Embryonic facial prominence (tissue), 1 donor: Measurements from ENCODE around the gene ZNF732.
"Not testable (repeated sequence)": the region's sequence is repeated elsewhere in the genome, so short reads cannot be mapped to it uniquely, and the experiment has no call there.

ENCODE experiments used
- DNase-seq: peaks from one replicate; pipeline ENCODE4 v3.0.0-alpha.2; 2016; ENCODE audit errors: extremely low spot score

ZNF732 gene

DNA sequence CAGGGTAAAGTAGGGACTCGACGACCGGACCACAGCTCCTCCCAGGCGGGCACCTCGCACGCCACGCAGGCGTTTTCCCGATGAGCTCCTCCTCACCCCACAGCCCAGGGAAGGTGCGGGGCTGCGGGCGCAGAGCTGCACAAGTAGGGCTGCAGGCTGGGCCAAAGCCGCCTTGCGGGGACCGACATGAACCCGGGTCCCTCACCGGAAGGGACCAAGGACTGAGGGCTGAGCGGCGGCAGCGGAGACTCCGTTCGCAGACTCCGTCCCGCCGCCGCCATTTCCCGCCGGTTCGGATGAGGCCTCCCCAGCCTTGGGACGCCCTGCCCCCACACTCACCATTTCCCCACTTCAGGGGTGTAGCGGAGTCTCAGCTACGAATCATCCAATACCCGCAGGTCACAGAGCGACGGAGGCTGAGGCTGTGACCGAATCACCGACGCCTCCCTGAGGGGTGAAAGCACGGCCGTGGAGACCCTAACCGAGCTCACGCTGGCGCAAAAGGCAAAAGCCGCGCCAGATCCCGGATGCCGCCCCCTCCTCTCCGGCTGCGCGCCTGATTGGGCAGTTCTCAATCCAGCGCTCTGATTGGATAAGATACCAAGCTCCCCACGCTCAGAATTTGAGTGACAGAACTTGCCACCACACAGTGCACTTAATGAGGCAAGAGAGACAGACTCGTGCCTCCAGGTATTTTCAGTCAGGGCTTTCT, at the start of gene ZNF732:
TSS of gene ZNF732 (minus strand) at position 506 of the 712 bp plus-strand sequence. CDS start at position 342, 164 bp downstream.
- DNase-seq = peak; percentile 47

DNA sequence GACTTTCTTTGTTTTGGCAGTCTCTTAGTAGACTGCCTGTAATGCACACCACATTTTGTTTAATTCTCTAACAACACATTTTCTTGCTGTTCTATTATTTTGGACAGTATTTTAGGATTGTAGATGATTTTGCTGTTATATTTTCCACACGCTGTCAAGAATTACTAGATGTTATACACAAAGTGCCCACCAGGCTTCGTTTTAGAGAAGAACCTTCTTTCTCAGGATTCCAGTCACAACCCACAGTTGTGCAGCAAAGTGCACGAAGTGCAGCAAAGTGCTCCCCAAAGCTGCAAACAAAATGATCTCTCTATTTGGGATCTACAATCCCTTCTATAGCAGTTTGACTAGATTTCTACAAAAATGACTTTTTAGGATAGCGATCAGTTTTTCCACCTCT, 34.7 kb upstream of the ZNF732 start:
- DNase-seq = no peak

DNA sequence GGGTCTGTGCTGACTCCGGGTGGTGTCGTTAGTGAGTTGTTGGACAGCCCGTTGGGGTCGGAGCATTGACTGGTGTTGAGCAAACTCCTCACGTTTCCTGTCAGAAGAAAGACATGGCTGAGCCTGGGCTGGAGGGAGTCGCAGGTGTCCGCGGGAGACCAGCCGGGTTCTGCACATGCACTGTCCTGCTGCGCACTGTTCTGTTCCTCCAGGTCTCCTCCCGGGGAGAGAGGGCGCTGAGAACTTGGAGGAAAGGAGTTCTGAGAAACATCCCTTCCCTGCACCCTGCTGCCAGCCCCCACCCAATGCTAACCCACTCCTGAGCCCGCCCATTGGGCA, 33.5 kb upstream of the ZNF732 start:
- no peak for DNase-seq

DNA sequence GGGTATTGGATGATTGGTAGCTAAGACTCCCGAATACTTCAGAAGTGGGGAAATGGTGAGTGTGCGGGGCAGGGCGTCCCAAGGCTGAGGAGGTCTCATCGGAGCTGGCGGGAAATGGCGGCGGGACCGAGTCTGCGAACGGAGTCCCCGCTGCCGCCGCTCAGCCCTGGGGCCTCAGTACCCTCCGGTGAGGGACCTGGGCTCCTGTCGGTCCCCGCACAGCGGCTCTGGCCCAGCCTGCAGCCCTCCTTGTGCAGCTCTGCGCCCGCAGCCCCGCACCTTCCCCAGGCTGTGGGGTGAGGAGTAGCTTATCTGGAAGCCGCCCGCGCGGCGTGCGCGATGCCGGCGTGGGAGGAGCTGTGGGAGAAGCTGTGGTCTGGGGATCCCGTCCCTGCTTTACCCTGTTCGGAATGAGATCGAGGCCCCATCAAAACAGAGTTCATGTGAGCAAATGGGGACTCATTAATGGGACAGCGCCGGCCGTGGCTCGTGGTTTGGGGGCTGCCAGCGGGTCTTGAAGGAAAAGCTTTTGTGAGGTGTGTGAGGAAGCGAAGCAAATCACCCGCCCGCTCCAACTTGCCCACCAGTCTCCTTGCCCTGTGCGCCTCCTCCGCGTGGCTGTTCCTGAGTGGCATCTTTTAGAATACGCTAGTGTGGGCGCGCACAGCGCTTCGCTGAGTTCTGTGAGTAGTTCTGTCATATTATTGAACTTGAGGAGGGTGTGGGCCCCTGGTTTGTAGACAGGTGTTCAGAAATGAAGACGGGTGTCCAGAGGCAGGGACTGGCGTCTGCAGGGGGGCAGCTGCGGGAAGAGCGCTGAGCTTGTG, 32.9 kb upstream of the ZNF732 start:
- DNase-seq = no peak

DNA sequence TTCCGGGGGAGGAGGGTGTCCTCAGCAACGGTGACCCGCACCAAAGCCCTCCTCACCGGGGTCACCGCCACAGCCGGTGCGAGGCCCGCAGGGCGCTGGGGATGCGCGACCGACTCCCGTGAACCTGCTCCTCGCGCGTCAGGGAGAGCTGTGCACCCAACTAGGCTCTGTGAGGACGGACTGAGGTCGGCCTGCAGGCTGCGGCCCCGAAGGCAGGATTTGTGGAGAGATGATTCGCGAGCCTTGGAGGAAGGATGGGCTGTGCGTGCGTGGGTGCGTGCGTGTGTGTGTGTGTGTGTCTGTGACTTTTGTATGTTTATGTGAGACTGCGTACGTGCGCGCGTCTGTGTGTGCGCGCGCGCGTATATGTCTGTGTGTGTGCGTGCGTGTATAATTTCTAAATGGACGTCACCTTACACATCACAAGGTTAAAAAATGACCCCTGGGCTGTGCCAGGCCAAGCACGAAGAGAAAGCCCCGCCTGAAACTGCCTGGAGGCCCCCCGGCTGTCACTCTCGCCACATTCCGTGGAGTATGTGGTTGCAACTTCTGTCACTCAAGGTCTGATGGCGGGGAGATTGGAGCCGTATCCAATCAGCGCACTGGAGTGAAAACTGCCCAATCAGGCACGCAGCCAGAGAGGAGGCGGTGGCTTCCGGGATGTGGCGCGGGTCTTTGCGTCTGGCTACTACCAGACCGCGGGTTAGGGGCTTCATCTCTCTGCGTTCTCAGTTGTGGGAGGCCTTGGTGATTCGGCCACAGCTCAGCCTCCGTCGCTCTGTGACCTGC, 32.1 kb upstream of the ZNF732 start, which contains the start of gene ZNF141:
TSS of gene ZNF141 (plus strand) at position 672 of the 789 bp plus-strand sequence. CDS start 170 bp downstream, outside the sequence.
- peak; percentile 94 for DNase-seq

DNA sequence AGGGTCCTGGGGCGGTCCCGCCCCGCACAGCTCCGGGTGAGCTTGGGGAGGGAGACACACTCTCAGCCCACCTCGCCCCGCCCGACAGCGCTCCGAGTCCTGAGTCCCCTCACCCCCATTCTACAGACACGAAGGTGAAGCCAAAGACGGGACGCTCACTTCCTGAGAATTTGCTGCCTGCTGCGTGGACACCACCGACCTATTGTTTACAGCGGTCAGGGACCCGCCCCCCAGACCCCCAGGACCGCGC, 31.5 kb upstream of the ZNF732 start:
- DNase-seq = no peak

DNA sequence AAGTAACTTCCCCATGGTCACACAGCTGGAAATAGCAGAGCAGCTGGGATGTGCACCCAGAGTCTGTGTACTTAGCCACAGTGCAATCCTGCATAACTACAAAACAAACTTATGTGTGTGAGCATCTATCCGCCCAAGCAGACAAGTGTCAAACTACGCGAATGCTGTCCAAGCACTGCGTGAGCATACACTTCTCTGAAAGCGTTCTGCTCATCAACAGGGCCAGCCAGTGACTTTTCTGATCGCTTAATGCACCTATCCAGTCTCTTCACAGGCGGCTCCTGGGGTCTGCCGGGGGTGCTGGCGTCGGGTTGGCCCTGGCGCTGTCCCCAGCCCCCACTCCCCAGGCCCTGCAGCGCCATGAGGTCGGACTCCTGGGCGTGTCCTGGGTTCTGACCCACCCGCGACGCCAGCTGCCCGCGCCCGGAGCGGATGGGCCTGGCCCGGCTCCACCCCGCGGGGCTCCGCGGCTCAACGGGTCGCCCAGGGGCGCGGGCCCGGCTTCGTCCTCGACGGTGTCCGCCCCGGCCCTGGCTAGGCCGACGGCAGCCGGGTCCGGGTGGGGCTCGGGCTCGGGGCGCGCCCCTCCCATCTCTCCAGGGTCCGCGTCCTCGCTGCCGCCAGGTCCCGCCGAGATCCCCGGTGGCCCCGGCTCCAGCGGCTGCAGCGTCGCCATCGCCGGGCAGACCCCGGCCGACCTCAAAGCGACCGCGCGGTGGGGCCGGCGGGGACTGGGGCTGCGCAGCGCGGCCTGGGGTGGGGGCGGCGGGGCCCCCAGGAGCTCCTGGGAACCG, 31.0 kb upstream of the ZNF732 start:
- DNase-seq = no peak

DNA sequence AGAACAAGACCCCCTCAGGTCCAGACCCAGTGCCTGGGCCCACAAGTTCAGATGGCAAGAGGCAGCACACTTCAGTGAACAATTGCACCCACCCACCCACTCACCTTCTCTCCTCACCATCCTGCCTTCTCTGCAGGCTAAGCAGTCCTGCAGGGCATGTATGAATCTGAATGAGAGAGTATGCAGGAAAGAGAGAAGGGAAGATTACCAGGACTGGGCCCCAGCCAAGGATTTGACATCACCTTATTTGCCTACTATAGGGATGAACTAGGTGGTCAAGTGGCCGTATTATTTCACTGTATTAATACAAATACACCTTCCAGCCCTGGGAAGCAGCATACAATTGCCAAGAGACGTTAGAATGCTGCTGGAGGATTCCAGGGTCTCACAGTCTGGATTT, 30.2 kb upstream of the ZNF732 start:
- DNase-seq = no peak

DNA sequence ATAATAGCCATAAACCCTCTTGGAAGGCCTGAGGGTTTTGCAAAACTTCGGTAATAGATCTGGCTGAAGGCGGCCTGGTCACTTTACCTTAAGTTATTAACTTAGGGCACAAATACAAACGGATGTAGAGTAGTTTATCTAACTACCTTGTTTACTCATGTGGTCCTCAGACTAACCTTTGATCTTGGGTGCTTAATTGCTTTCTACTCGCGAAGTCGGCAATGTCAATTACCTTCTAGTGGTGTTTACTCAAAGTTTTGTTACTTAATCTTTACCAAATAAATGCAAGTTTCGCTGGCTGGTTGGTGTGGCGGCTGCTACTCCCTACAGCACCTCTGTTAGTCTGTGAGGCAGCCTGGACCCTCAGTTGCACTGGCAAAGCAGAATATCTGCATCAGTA, 23.5 kb upstream of the ZNF732 start:
- no peak for DNase-seq

DNA sequence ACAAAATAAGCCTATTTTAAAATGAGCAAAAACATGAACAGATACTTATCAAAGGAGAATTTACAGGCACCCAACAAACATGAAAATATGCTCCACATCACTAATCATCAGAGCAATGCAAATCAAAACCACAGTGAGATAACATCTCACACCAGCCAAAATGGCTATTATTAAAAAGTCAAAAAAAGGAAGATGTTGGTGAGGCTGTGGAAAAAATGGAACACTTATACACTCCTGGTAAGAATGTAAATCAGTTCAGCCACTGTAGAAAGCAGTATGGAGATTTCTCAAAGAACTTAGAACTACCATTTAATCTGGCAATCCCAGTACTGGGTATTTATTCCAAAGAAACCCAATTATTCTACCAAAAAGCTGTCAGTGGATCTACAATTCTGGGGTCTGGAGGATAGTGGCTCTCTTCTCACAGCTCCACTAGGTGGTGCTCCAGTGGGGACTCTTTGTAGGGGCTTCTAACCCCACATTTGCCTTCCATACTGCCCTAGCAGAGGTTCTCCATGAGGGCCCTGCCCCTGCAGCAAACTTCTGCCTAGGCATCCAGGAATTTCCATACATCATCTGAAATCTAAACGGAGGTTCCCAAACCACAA, 9.1 kb upstream of the ZNF732 start:
- no peak for DNase-seq

DNA sequence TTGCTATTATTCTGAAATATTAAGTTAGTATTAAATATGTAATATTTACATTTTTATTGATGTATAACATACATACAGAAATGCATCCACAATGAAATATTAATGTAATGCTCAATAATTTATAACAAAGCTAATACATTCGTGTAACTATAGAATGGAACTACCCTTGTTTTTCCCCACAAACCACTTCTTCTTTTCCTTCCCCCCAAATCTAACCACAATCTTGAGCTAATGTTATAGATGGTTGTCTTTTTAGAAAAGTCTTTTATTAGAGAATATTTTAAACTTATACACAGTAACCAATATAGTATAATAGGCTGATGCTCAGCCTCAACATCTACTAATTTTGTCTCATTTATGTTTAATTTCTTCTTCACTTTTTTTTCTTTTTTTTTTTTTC, 4.5 kb upstream of the ZNF732 start:
- no peak for DNase-seq

DNA sequence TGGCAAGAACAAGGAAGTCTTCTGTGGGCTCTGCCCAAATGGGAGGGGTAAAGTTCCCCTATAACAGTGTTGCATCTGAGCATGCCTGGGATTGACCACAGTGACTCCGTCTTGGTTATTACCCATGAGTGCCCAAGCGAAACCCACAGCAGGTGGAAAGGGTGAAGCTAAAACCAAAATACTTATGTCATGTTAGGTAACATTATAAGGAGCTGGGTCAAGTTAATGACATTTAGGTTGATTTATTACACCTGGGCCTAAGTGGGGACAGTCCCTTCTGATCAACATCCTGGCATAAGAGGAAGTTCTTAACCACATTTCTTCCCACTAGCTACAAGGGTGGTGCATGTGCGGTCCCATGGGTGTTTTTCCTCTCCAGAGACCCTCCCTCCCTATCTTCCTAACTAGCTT, 1.3 kb upstream of the ZNF732 start:
- no peak for DNase-seq

DNA sequence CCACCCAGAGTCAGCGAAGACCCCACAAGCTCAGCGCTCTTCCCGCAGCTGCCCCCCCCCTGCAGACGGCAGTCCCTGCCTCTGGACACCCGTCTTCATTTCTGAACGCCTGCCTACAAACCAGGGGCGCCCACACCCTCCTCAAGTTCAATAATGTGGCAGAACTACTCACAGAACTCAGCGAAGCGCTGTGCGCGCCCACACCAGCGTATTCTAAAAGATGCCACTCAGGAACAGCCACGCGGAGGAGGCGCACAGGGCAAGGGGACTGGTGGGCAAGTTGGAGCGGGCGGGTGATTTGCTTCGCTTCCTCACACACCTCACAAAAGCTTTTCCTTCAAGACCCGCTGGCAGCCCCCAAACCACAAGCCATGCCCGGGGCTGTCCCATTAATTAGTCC, 758 bp downstream of the ZNF732 start:
- DNase-seq = not testable (repeated sequence)

DNA sequence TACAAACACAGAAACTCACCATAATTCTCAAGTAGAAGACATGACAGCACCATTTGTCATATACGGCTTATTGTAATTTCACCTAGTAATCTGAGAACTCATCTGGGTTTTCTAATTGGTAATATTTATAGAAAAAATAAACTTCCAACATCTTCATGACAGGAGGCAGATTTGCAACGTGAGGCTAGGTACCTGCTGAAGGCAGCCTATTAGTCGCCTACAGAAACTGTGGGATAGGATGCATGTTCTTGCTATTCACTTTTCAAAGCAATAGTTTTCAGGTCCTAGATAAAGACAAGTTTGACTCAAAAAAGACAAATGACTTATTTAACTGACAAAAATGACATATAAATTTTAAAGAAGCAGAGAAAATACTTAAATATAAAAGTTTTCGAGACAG, 2.9 kb downstream of the ZNF732 start:
- no peak for DNase-seq

DNA sequence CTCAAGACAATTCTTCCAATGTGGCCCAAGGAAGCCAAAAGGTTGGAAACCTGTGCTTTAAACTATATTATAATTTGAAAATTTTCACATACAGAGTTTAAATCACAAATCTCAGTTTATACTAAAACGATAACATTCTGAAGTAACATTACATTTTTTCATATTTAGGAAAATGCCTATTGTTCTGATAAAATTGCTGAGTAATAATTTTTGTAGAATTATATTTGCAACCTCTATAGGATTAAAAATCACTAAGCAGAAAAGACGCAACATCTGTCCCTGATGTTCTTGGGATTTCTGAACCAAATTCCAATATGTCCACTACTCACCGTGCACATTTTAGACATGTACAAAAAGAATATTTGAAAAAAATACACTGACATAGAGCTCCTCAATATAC, 10.5 kb downstream of the ZNF732 start:
- DNase-seq = no peak

DNA sequence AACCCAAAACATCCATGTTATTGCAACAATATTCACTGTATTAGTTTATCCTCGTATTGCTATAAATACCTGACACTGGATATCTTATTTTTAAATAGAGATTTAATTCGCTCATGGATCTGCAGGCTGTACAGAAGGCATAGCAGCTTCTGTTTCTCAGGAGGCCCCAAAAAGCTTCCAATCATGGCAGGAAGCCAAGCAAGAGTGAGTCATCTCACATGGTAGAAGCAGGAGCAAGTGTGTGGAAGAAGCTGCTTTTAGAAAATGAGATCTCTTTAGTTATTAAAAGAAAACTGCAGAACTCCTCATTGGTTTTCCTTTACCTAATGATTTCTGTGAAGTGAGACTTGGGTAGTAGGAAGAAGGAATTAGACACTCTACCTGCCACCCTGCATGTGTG, 16.4 kb downstream of the ZNF732 start:
- no peak for DNase-seq

DNA sequence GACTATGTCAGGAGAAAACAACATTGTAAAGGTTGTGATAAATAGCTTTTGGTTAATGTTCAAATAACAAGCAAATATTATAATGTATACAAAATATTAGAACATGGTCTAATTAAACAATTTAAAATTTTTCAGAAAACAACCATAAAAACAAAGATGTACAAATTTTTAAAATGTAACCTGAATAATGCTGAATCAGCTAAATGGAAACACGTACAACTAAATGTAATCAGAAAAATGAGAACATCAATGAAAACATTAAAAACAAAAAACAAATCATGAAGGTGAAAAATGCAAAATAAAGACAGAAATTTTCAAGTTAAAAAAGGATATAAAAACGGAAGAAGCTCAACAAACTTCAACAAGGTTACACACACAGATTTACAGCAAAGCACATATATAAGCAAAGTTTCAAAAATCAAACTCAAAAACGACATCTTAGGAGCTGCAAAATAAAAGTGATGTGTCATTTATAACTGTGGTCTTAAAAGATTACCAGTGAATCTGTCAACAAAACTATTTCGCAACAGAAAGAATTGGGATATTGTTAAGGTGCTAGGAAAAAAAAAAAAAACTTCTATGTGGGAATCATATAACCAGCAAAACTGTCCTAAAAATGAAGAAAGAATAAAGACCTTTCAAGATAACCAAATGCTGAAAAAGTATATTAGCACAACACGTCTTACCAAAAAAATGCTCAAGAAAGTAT, 31.8 kb downstream of the ZNF732 start:
- no peak for DNase-seq

DNA sequence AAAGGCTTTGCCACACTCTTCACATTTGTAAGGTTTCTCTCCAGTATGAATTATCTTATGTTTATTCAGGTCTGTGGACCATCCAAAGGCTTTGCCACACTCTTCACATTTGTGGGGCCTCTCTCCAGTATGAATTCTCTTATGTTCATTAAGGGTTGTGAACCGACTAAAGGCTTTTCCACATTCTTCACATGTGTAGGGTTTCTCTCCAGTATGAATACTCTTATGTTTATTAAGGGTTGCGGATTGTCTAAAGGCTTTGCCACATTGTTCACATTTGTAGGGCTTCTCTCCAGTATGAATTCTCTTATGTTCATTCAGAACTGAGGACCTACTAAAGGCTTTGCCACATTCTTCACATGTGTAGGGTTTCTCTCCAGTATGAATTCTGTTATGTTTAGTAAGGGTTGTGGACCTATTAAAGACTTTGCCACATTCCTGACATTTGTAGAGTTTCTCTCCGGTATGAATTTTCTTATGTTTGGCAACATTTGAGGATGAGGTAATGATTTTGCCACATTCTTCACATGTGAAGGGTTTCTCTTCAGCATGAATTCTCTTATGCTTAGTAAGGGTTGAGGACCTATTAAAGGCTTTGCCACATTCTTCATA, 33.7 kb downstream of the ZNF732 start:
- no peak for DNase-seq

DNA sequence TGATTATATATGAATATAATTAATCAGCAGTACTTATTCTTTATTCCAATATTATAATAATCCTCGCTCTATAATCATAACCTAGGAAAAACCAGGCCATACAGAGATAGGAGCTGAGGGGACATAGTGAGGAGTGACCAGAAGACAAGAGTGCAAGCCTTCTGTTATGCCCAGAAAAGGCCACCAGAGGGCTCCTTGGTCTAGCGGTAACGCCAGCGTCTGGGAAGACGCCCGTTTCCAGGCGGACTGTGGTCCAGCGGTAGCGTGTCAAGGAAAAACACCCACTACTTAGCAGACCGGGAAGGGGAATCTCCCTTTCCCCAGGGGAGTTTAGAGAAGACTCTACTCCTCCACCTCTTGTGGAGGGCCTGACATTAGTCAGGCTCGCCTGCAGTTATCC, 46.0 kb downstream of the ZNF732 start:
- not testable (repeated sequence) for DNase-seq

DNA sequence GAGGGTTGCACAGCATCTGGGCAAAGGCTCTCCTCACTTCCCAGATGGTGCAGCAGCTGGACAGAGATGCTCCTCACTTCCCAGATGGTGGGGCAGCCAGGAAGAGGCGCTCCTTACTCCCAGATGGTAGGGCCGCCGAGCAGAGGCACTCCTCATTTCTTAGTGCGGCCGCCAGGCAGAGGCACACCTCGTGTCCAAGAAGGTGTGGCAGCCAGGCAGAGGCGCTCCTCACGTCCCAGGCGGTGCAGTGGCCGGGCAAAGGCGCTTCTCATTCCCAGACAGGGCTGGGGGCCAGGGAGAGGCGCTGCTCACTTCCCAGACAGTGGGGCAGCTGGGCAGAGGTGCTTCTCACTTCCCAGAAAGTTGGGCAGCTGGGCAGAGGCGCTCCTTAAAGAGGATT, 48.8 kb downstream of the ZNF732 start:
- no peak for DNase-seq
